ENCODE data around the gene COX7B2.

COX7B2 gene, protein sequence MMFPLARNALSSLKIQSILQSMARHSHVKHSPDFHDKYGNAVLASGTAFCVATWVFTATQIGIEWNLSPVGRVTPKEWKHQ

DNA sequence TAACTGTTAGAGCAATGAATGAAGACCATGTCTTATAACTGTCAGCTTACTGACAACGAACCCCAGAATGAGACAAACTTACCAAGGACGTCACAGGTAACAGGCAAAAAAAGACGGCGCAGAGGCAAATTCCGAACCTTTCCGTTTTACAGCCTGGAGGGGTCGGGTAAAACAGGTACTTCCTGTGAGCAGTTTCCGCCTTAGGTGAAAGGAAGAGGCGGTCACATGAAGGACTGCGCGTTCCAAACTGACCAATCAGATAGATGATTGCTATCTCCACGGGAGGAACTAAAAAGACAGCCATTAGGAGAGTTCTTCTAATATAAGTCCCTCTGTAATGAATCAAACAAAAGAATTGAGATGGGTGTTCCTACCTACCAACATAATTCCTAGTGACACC is at the start of gene COX7B2:
TSS of gene COX7B2 (minus strand) at position 168 of the 400 bp plus-strand sequence. CDS start 174,053 bp downstream, outside the sequence.
- Histone ChIP-seq H3K9ac (ENCODE audit: low read length) (no peak within 1 kb of the TSS), H3K4me3 (ENCODE audit: low read length) (no peak within 1 kb of the TSS), H3K27ac (ENCODE audit: low read length) (no peak within 1 kb of the TSS), H3K9me3 (ENCODE audit: insufficient read depth, low read length) (no peaks in the 10 kb centered on the region), H4K20me1 (ENCODE audit: insufficient read depth, low read length) (no peaks in the 10 kb centered on the region), H2AFZ (ENCODE audit: low read depth, low read length) (no peak within 1 kb of the TSS), H3K27me3 (ENCODE audit: low read depth, low read length) (no peaks in the 10 kb centered on the region), H3K36me3 (replicated peaks; ENCODE audit: low read depth, low read length) (no peaks in the 10 kb centered on the region), H3K4me2 (ENCODE audit: low read length) (no peak within 1 kb of the TSS), H3K79me2 (ENCODE audit: low read length) (no peaks in the 10 kb centered on the region), H3K4me1 (ENCODE audit: low read length) (no peaks in the 10 kb centered on the region)
- TF ChIP-seq, protein P1, sequence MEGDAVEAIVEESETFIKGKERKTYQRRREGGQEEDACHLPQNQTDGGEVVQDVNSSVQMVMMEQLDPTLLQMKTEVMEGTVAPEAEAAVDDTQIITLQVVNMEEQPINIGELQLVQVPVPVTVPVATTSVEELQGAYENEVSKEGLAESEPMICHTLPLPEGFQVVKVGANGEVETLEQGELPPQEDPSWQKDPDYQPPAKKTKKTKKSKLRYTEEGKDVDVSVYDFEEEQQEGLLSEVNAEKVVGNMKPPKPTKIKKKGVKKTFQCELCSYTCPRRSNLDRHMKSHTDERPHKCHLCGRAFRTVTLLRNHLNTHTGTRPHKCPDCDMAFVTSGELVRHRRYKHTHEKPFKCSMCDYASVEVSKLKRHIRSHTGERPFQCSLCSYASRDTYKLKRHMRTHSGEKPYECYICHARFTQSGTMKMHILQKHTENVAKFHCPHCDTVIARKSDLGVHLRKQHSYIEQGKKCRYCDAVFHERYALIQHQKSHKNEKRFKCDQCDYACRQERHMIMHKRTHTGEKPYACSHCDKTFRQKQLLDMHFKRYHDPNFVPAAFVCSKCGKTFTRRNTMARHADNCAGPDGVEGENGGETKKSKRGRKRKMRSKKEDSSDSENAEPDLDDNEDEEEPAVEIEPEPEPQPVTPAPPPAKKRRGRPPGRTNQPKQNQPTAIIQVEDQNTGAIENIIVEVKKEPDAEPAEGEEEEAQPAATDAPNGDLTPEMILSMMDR (IDR thresholded peaks at IDR 0.05; ENCODE audit: low read depth, low read length) = no peak
- no peak for TF ChIP-seq EZH2phosphoT487 (IDR thresholded peaks at IDR 0.05; ENCODE audit: low read depth)

DNA sequence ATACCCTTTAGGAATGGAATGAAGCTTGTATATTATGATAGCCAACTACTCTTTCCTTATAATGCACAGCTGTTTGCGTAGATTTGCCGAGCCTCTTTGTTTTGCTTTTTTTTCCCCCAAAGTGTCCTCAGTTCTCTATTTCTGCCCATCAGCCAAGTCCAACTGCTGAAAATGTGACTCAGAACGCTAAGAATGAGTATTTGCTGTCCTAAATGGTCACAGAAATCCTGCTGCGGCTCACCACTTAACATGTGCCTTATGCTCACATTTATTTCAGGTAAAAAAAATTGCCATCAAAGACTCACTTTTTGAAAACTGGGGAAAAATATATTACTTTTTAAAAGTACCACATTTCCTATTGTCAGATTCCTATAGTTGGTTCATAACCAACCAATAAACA is 47.4 kb upstream of the COX7B2 start:
- H2AFZ ChIP-seq (ENCODE audit: low read depth, low read length) = no peak overlapping the region
- H4K20me1 ChIP-seq (ENCODE audit: insufficient read depth, low read length) = no peaks in the 10 kb centered on the region
- no peaks in the 10 kb centered on the region for H3K36me3 ChIP-seq (replicated peaks; ENCODE audit: low read depth, low read length)
- H3K9me3 ChIP-seq (ENCODE audit: insufficient read depth, low read length) = no peaks in the 10 kb centered on the region
- no peak overlapping the region for H3K27ac ChIP-seq (ENCODE audit: low read length)
- no peaks in the 10 kb centered on the region for H3K79me2 ChIP-seq (ENCODE audit: low read length)
- peak overlapping the region; percentile 36 for H3K4me2 ChIP-seq (ENCODE audit: low read length)
- peaks cover 11% of the 10 kb centered on the region; the same call in 1 of the 2 replicates for H3K4me1 ChIP-seq (ENCODE audit: low read length)
- H3K27me3 ChIP-seq (ENCODE audit: low read depth, low read length) = no peaks in the 10 kb centered on the region
- peak overlapping the region; percentile 24; the same call in 1 of the 2 replicates for H3K4me3 ChIP-seq (ENCODE audit: low read length)
- no peak overlapping the region for H3K9ac ChIP-seq (ENCODE audit: low read length)
- TF ChIP-seq EZH2phosphoT487 (IDR thresholded peaks at IDR 0.05; ENCODE audit: low read depth) = no peak
- TF ChIP-seq, protein P1 (IDR thresholded peaks at IDR 0.05; ENCODE audit: low read depth, low read length) = no peak

DNA sequence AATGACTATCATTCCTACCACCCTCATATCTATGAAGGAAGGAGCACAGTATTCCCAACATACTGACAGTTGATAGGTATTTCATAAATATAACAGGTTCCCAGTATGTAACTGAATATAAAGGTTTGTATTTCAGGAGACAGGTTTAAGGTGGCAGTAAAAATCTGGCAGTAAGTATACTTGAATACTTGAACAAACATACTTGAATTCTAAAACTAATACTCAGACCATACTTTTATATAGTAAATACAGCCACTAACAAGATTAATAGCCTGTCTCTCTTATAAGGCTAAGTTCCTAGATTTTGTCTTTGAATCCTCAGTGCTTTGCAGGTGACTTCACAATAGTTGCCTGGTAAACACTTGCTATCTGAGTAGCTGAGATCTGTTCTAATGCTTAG is 46.6 kb upstream of the COX7B2 start:
- no peaks in the 10 kb centered on the region for H3K79me2 ChIP-seq (ENCODE audit: low read length)
- peaks cover 11% of the 10 kb centered on the region; the same call in 1 of the 2 replicates for H3K4me1 ChIP-seq (ENCODE audit: low read length)
- TF ChIP-seq EZH2phosphoT487 (IDR thresholded peaks at IDR 0.05; ENCODE audit: low read depth) = no peak
- TF ChIP-seq, protein P1 (IDR thresholded peaks at IDR 0.05; ENCODE audit: low read depth, low read length) = no peak
- no peaks in the 10 kb centered on the region for H4K20me1 ChIP-seq (ENCODE audit: insufficient read depth, low read length)
- H3K9me3 ChIP-seq (ENCODE audit: insufficient read depth, low read length) = no peaks in the 10 kb centered on the region
- H3K27ac ChIP-seq (ENCODE audit: low read length) = no peak overlapping the region
- H3K4me2 ChIP-seq (ENCODE audit: low read length) = no peak overlapping the region
- no peak overlapping the region for H3K9ac ChIP-seq (ENCODE audit: low read length)
- H2AFZ ChIP-seq (ENCODE audit: low read depth, low read length) = no peak overlapping the region
- no peak overlapping the region for H3K4me3 ChIP-seq (ENCODE audit: low read length)
- no peaks in the 10 kb centered on the region for H3K36me3 ChIP-seq (replicated peaks; ENCODE audit: low read depth, low read length)
- no peaks in the 10 kb centered on the region for H3K27me3 ChIP-seq (ENCODE audit: low read depth, low read length)

DNA sequence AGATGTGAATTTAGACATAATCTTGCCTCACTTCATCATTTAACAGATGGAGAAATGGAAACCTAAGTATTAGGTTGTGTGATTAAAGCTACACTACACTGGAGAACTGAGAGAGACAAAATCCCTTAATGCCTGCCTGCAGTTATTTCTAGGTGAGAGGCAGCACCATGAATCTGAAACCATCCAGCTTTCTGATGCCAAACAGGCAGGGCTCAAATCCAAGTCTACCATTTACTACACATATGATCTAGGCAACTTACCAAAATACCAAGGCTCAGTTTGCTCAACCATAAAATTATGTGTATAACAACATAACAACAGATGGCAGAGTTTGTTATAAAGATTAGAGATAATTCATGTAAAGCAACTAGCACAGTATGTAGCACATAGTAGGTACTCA is 45.6 kb upstream of the COX7B2 start:
- Histone ChIP-seq H3K27ac (ENCODE audit: low read length) (no peak overlapping the region), H3K4me3 (ENCODE audit: low read length) (no peak overlapping the region), H3K36me3 (replicated peaks; ENCODE audit: low read depth, low read length) (no peaks in the 10 kb centered on the region), H3K4me2 (ENCODE audit: low read length) (no peak overlapping the region), H4K20me1 (ENCODE audit: insufficient read depth, low read length) (no peaks in the 10 kb centered on the region), H3K4me1 (ENCODE audit: low read length) (peaks cover 11% of the 10 kb centered on the region; the same call in 1 of the 2 replicates), H3K79me2 (ENCODE audit: low read length) (no peaks in the 10 kb centered on the region), H3K27me3 (ENCODE audit: low read depth, low read length) (no peaks in the 10 kb centered on the region), H2AFZ (ENCODE audit: low read depth, low read length) (no peak overlapping the region), H3K9ac (ENCODE audit: low read length) (no peak overlapping the region), H3K9me3 (ENCODE audit: insufficient read depth, low read length) (no peaks in the 10 kb centered on the region)
- TF ChIP-seq EZH2phosphoT487 (IDR thresholded peaks at IDR 0.05; ENCODE audit: low read depth) = no peak
- TF ChIP-seq, protein P1 (IDR thresholded peaks at IDR 0.05; ENCODE audit: low read depth, low read length) = no peak

Data from OCI-LY3 (cell line).